ENCODE measurements around the gene SLIT3. TPM values are rescaled to one million over a fixed set of nuclear protein-coding genes. Genes with fewer than 3 reads are reported as not detected.

SLIT3 gene
- total and polyA plus RNA-seq, 8 donors = 1.2 to 24.5 (median 8.6) TPM

DNA sequence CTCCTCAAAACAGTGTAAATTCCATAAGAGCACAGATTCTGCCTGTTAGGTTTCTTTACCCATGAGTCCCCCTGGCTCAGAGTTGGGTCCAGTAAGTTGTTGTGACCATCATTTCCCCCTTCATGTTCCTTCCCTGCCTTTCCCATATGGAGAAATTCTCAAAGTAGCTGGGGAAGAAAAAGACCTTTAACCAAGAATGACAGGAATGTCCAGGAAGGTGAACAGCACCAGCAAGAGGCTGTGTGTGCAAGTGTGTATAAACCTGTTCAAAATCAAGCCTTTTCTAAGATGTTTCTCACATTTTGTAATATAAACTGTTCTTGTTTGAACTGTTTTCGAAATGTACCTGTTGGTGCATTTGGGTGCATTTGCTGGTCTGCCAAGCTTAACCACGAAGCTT, 238.2 kb downstream of the SLIT3 start:
- no peak for TF ChIP-seq EP300 (IDR thresholded peaks at IDR 0.05)
- no peak for TF ChIP-seq POLR2A (IDR thresholded peaks at IDR 0.05)
- TF ChIP-seq POLR2AphosphoS5 (IDR thresholded peaks at IDR 0.05) = no peak
- TF ChIP-seq, protein P1, sequence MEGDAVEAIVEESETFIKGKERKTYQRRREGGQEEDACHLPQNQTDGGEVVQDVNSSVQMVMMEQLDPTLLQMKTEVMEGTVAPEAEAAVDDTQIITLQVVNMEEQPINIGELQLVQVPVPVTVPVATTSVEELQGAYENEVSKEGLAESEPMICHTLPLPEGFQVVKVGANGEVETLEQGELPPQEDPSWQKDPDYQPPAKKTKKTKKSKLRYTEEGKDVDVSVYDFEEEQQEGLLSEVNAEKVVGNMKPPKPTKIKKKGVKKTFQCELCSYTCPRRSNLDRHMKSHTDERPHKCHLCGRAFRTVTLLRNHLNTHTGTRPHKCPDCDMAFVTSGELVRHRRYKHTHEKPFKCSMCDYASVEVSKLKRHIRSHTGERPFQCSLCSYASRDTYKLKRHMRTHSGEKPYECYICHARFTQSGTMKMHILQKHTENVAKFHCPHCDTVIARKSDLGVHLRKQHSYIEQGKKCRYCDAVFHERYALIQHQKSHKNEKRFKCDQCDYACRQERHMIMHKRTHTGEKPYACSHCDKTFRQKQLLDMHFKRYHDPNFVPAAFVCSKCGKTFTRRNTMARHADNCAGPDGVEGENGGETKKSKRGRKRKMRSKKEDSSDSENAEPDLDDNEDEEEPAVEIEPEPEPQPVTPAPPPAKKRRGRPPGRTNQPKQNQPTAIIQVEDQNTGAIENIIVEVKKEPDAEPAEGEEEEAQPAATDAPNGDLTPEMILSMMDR (IDR thresholded peaks at IDR 0.05) = no peak
- WGBS, 5 donors = 49 to 63% (median 61%) methylated on average over 2 of the region's 2 CpGs
- Histone ChIP-seq H3K4me3 (no peak overlapping the region), H3K27me3 (no peaks in the 10 kb centered on the region), H3K9me3 (no peaks in the 10 kb centered on the region), H3K36me3 (no peaks in the 10 kb centered on the region), H3K4me1 (peaks cover 0 to 17% (median 15%) of the 10 kb centered on the region in 4 donors), H3K27ac (no peak overlapping the region)
- DNase-seq = no peak
- intact Hi-C loops (cut with DNase I; ENCODE audit: low total_unique reads) = no loop called here

DNA sequence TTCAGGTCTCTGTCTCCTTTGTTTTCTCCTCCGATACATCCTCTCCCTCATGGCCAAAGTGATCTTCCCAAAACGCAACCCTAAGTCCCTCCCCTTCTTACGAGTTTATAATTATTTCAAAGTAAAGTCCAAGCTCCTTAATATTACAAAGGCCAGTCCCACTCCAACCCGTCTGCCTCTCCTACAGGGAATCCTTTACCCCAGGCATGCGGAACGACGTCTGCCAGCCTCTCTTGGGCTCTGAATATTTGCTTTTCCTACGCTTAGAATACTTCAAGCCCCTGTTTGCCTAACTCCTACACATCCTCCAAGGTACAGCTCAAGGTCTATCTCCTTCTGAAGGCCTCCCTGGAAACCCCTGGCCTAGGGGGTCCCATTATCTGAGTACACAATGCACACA, 246.4 kb downstream of the SLIT3 start:
- Histone ChIP-seq H3K4me3 (no peak overlapping the region), H3K36me3 (no peaks in the 10 kb centered on the region), H3K27me3 (no peaks in the 10 kb centered on the region), H3K4me1 (no peaks in the 10 kb centered on the region), H3K9me3 (no peaks in the 10 kb centered on the region), H3K27ac (no peak overlapping the region)
- WGBS, 5 donors = 86 to 95% (median 92%) methylated on average over 8 of the region's 8 CpGs
- intact Hi-C loops (cut with DNase I; ENCODE audit: low total_unique reads) = no loop called here
- DNase-seq = no peak
- TF ChIP-seq, protein P1 (IDR thresholded peaks at IDR 0.05) = no peak
- no peak for TF ChIP-seq EP300 (IDR thresholded peaks at IDR 0.05)
- TF ChIP-seq POLR2AphosphoS5 (IDR thresholded peaks at IDR 0.05) = no peak
- TF ChIP-seq POLR2A (IDR thresholded peaks at IDR 0.05) = no peak

DNA sequence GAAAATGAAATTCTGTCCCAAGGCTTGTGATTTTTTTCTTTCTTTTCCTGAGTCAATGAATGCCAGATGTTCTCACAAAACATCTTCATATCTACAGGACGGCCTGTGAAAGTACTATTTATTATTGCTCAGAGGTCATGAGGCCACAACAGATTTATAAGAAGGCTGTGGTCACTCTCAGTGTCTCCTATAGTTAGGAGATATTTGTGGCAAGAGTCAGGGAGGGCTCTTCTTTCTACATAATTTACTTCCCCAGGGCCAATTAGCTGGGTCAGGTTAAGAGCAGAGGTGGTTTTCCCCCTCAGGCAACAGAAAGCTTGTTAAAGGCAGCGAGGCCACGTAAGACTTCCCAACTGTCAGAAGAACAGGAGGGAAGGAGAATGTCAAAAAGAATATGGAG, 248.7 kb downstream of the SLIT3 start:
- DNase-seq = no peak
- Histone ChIP-seq H3K9me3 (no peaks in the 10 kb centered on the region), H3K4me3 (no peak overlapping the region), H3K4me1 (no peaks in the 10 kb centered on the region), H3K27ac (no peak overlapping the region), H3K36me3 (no peaks in the 10 kb centered on the region), H3K27me3 (no peaks in the 10 kb centered on the region)
- intact Hi-C loops (cut with DNase I; ENCODE audit: low total_unique reads) = no loop called here
- 61 to 92% (median 81%) methylated on average over 3 of the region's 3 CpGs for WGBS, 5 donors
- TF ChIP-seq, protein P1 (IDR thresholded peaks at IDR 0.05) = no peak
- TF ChIP-seq POLR2A (IDR thresholded peaks at IDR 0.05) (no peak), EP300 (IDR thresholded peaks at IDR 0.05) (no peak), POLR2AphosphoS5 (IDR thresholded peaks at IDR 0.05) (no peak)

- TF ChIP-seq EP300 (IDR thresholded peaks at IDR 0.05) (no peak), POLR2AphosphoS5 (IDR thresholded peaks at IDR 0.05) (no peak), POLR2A (IDR thresholded peaks at IDR 0.05) (no peak)
- TF ChIP-seq, protein P1 (IDR thresholded peaks at IDR 0.05) = no peak
- H3K27me3 ChIP-seq = no peaks in the 10 kb centered on the region
- H3K4me1 ChIP-seq = no peaks in the 10 kb centered on the region
- no peak overlapping the region for H3K4me3 ChIP-seq
- DNase-seq = no peak
- intact Hi-C loops (cut with DNase I; ENCODE audit: low total_unique reads) = no loop called here
- no peaks in the 10 kb centered on the region for H3K36me3 ChIP-seq
- H3K9me3 ChIP-seq = no peaks in the 10 kb centered on the region
- no peak overlapping the region for H3K27ac ChIP-seq
Observed at GRCh38 chr5:169051351-169051750, 249.6 kb downstream of the SLIT3 start.

Measured in stomach (tissue), 9 donors.